Mononuclear cell (primary cell): Measurements from ENCODE around the gene SLC11A2. TPM values are rescaled to one million over a fixed set of nuclear protein-coding genes. Genes with fewer than 3 reads are reported as not detected.
A peak's percentile ranks its signal among the peaks of the same experiment; 100 is the strongest.

ENCODE experiments used
- H3K27me3 ChIP-seq: 2 replicates; pipeline ENCODE4 v1.6.0; 2011; ENCODE audit warnings: low read length, control low read depth; ENCODE audit not compliant: insufficient read depth
- H3K4me1 ChIP-seq: 2 replicates; pipeline ENCODE4 v1.5.1; 2011; ENCODE audit warnings: mild to moderate bottlenecking, low read length, control low read depth; ENCODE audit not compliant: insufficient read depth
- H3K4me3 ChIP-seq: 2 replicates; pipeline ENCODE4 v1.5.1; 2011; ENCODE audit warnings: mild to moderate bottlenecking, low read length, moderate library complexity
- H3K9me3 ChIP-seq: 2 replicates; pipeline ENCODE4 v1.5.1; 2011; ENCODE audit warnings: low read depth, mild to moderate bottlenecking, control low read depth, low read length
- total RNA-seq: library from RNA; depleted of rRNA; stranded (reverse); fragments of >200 nt; gene quantifications from one replicate; pipeline ENCODE4 v1.2.3, GENCODE V29; 2012

The SLC11A2 gene
- 51.2 TPM for total RNA-seq

GRCh38 chr12:51025836-51026638, at the start of gene SLC11A2:
TSS of gene SLC11A2 (minus strand) at chr12:51026384. CDS start at chr12:51010728, 15,656 bp downstream.
- H3K4me3 ChIP-seq: peak within 1 kb of the TSS; percentile 69
- peaks cover 49% of the 10 kb centered on the region for H3K4me1 ChIP-seq
- H3K9me3 ChIP-seq: no peaks in the 10 kb centered on the region
- no peaks in the 10 kb centered on the region for H3K27me3 ChIP-seq

- peaks cover 7% of the 10 kb centered on the region for H3K4me1 ChIP-seq
- no peaks in the 10 kb centered on the region for H3K27me3 ChIP-seq
- no peaks in the 10 kb centered on the region for H3K9me3 ChIP-seq
- no peak overlapping the region for H3K4me3 ChIP-seq
Measured at GRCh38 chr12:51075390-51075789, 49.2 kb upstream of the SLC11A2 start.

- Histone ChIP-seq H3K4me3 (no peak overlapping the region), H3K4me1 (peaks cover 6% of the 10 kb centered on the region), H3K27me3 (no peaks in the 10 kb centered on the region), H3K9me3 (no peaks in the 10 kb centered on the region)
Measured at GRCh38 chr12:51071663-51072062, 45.5 kb upstream of the SLC11A2 start.

GRCh38 chr12:51070004-51070403, 43.8 kb upstream of the SLC11A2 start:
- Histone ChIP-seq H3K27me3 (no peaks in the 10 kb centered on the region), H3K4me3 (no peak overlapping the region), H3K4me1 (no peaks in the 10 kb centered on the region), H3K9me3 (no peaks in the 10 kb centered on the region)

GRCh38 chr12:51067771-51068170, 41.6 kb upstream of the SLC11A2 start:
- Histone ChIP-seq H3K9me3 (no peaks in the 10 kb centered on the region), H3K4me3 (no peak overlapping the region), H3K4me1 (no peaks in the 10 kb centered on the region), H3K27me3 (no peaks in the 10 kb centered on the region)

- H3K4me1 ChIP-seq: no peaks in the 10 kb centered on the region
- H3K9me3 ChIP-seq: no peaks in the 10 kb centered on the region
- no peaks in the 10 kb centered on the region for H3K27me3 ChIP-seq
- no peak overlapping the region for H3K4me3 ChIP-seq
Measured at GRCh38 chr12:51067229-51067628, 41.0 kb upstream of the SLC11A2 start.

- no peaks in the 10 kb centered on the region for H3K4me1 ChIP-seq
- H3K27me3 ChIP-seq: no peaks in the 10 kb centered on the region
- no peak overlapping the region for H3K4me3 ChIP-seq
- no peaks in the 10 kb centered on the region for H3K9me3 ChIP-seq
Measured at GRCh38 chr12:51065530-51065929, 39.3 kb upstream of the SLC11A2 start.

GRCh38 chr12:51062631-51063397, 36.6 kb upstream of the SLC11A2 start:
- Histone ChIP-seq H3K4me3 (no peak overlapping the region), H3K4me1 (peaks cover 4% of the 10 kb centered on the region), H3K27me3 (no peaks in the 10 kb centered on the region), H3K9me3 (no peaks in the 10 kb centered on the region)

GRCh38 chr12:51059086-51059485, 32.9 kb upstream of the SLC11A2 start:
- Histone ChIP-seq H3K9me3 (no peaks in the 10 kb centered on the region), H3K27me3 (no peaks in the 10 kb centered on the region), H3K4me3 (no peak overlapping the region), H3K4me1 (peaks cover 10% of the 10 kb centered on the region)

- peaks cover 10% of the 10 kb centered on the region for H3K4me1 ChIP-seq
- no peaks in the 10 kb centered on the region for H3K9me3 ChIP-seq
- H3K4me3 ChIP-seq: no peak overlapping the region
- no peaks in the 10 kb centered on the region for H3K27me3 ChIP-seq
Measured at GRCh38 chr12:51056242-51056641, 30.1 kb upstream of the SLC11A2 start.

GRCh38 chr12:51055060-51055459, 28.9 kb upstream of the SLC11A2 start:
- Histone ChIP-seq H3K9me3 (no peaks in the 10 kb centered on the region), H3K4me3 (no peak overlapping the region), H3K4me1 (peaks cover 10% of the 10 kb centered on the region), H3K27me3 (no peaks in the 10 kb centered on the region)

- no peak overlapping the region for H3K4me3 ChIP-seq
- H3K4me1 ChIP-seq: peaks cover 23% of the 10 kb centered on the region
- no peaks in the 10 kb centered on the region for H3K27me3 ChIP-seq
- H3K9me3 ChIP-seq: no peaks in the 10 kb centered on the region
Measured at GRCh38 chr12:51051787-51052186, 25.6 kb upstream of the SLC11A2 start.

- no peaks in the 10 kb centered on the region for H3K9me3 ChIP-seq
- H3K27me3 ChIP-seq: no peaks in the 10 kb centered on the region
- no peak overlapping the region for H3K4me3 ChIP-seq
- H3K4me1 ChIP-seq: peaks cover 16% of the 10 kb centered on the region
Measured at GRCh38 chr12:51049525-51049924, 23.3 kb upstream of the SLC11A2 start.

GRCh38 chr12:51048661-51049251, 22.6 kb upstream of the SLC11A2 start:
- H3K4me1 ChIP-seq: peaks cover 16% of the 10 kb centered on the region
- H3K9me3 ChIP-seq: no peaks in the 10 kb centered on the region
- H3K27me3 ChIP-seq: no peaks in the 10 kb centered on the region
- peak overlapping the region; percentile 69 for H3K4me3 ChIP-seq
